ENCODE data around the gene C1QTNF5.

DNA sequence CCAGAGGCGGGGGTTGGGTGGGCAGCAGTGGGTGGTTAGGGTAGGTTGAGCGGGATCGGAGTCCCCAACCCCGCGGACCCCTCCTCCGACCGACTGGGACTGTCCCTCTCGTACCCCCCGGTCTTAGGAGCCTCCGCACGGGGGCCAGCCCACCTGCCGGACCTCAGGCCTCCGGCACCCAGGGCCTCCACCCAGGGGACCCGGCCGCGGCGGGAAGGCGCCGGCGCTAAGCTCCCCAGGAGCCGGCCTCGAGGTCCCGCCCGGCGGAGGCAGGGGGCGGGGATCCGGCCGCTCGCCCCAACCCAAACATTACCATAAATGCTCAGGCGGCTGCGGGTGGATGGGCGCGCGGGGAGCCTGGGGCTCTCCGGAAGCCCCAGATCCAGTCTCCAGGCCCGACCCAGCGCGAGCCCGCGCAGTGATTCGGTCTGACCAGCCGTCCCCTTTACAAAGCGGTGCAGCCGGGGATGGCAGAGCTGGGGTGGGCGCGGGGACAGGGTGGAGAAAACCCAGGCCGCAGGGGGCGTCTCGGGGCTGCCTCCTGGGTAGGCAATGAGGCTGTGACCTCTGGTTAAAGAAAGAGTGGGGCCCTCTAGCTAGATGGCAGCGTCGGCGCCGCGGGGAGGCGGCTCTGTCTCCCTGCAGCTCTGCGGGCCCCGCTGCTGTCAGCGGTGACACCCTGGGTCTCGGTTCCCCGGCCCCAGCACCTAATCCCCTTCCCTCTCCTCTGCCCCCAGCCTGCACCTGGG lies 19.7 kb downstream of the C1QTNF5 start:
- TF ChIP-seq, protein P1, sequence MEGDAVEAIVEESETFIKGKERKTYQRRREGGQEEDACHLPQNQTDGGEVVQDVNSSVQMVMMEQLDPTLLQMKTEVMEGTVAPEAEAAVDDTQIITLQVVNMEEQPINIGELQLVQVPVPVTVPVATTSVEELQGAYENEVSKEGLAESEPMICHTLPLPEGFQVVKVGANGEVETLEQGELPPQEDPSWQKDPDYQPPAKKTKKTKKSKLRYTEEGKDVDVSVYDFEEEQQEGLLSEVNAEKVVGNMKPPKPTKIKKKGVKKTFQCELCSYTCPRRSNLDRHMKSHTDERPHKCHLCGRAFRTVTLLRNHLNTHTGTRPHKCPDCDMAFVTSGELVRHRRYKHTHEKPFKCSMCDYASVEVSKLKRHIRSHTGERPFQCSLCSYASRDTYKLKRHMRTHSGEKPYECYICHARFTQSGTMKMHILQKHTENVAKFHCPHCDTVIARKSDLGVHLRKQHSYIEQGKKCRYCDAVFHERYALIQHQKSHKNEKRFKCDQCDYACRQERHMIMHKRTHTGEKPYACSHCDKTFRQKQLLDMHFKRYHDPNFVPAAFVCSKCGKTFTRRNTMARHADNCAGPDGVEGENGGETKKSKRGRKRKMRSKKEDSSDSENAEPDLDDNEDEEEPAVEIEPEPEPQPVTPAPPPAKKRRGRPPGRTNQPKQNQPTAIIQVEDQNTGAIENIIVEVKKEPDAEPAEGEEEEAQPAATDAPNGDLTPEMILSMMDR (conservative IDR thresholded peaks at IDR 0.05): no peak
- TF ChIP-seq EZH2 (IDR thresholded peaks at IDR 0.05; ENCODE audit: low read depth): no peak
